DMS153 treated with DMSO at 0.1 percent for 48 hours (cell line): ENCODE data around the gene ATF7.
"Not testable (repeated sequence)": the region's sequence is repeated elsewhere in the genome, so short reads cannot be mapped to it uniquely, and the experiment has no call there.

ENCODE experiments used
- DNase-seq: peaks from one replicate; lab custom pipeline; 2025; ENCODE audit not compliant: unreplicated experiment; lab: John Stamatoyannopoulos, UW

The ATF7 gene

GRCh38 chr12:53598971-53599370 is 27.2 kb downstream of the ATF7 start:
- not testable (repeated sequence) for DNase-seq

- DNase-seq: no peak
Observed at GRCh38 chr12:53596920-53597363, 29.2 kb downstream of the ATF7 start.

GRCh38 chr12:53594897-53595615 is 31.1 kb downstream of the ATF7 start:
- DNase-seq: no peak

GRCh38 chr12:53593707-53594106 is 32.5 kb downstream of the ATF7 start:
- no peak for DNase-seq

GRCh38 chr12:53593031-53593430 is 33.2 kb downstream of the ATF7 start:
- no peak for DNase-seq

- DNase-seq: no peak
Observed at GRCh38 chr12:53592426-53592825, 33.8 kb downstream of the ATF7 start.

GRCh38 chr12:53591301-53592206 is 34.6 kb downstream of the ATF7 start:
- no peak for DNase-seq

- no peak for DNase-seq
Observed at GRCh38 chr12:53590652-53591051, 35.5 kb downstream of the ATF7 start.

- DNase-seq: no peak
Observed at GRCh38 chr12:53589915-53590314, 36.3 kb downstream of the ATF7 start.

GRCh38 chr12:53589423-53589822 is 36.8 kb downstream of the ATF7 start:
- DNase-seq: no peak

GRCh38 chr12:53588123-53588522 is 38.1 kb downstream of the ATF7 start:
- DNase-seq: no peak

GRCh38 chr12:53586745-53587144 is 39.4 kb downstream of the ATF7 start:
- DNase-seq: no peak

- DNase-seq: no peak
Observed at GRCh38 chr12:53585448-53586125, 40.6 kb downstream of the ATF7 start.

GRCh38 chr12:53579545-53579955 is 46.6 kb downstream of the ATF7 start:
- no peak for DNase-seq

- no peak for DNase-seq
Observed at GRCh38 chr12:53578783-53579182, 47.4 kb downstream of the ATF7 start.

GRCh38 chr12:53577941-53578352 is 48.2 kb downstream of the ATF7 start:
- no peak for DNase-seq

- no peak for DNase-seq
Observed at GRCh38 chr12:53575502-53576249, 50.5 kb downstream of the ATF7 start.

- no peak for DNase-seq
Observed at GRCh38 chr12:53572134-53572758, 53.9 kb downstream of the ATF7 start.

GRCh38 chr12:53571295-53571694 is 54.9 kb downstream of the ATF7 start:
- DNase-seq: no peak

GRCh38 chr12:53568809-53569557 is 57.2 kb downstream of the ATF7 start:
- DNase-seq: no peak
